COLO668 (cell line): ENCODE results near the gene EXOC2.
"Not testable (repeated sequence)": the region's sequence is repeated elsewhere in the genome, so short reads cannot be mapped to it uniquely, and the experiment has no call there.

Experiments
- DNase-seq: peaks from one replicate; lab custom pipeline; 2025; ENCODE audit not compliant: unreplicated experiment; lab: John Stamatoyannopoulos, UW

Gene EXOC2

GRCh38 chr6:641225-641985, 51.5 kb downstream of the EXOC2 start:
- no peak for DNase-seq

DNA sequence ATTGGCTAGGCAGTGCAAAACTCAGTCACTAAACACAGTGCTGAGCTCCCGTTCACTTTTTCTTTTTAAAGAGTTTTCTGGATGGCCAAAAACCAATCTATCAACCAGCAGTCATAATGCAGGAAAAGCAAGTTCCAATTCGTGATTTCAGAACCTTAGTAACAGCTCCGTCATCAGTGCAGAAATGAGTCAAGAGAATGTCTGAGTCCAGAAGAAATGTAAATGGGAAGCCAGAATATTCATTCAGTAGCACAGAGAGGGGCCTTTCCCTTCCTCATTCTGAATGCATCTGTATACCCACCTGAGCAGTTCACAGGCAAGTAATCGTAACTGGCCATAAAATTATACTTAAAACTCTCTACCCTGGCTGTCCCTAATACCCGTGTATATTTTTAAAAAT, 56.5 kb downstream of the EXOC2 start:
- no peak for DNase-seq

DNA sequence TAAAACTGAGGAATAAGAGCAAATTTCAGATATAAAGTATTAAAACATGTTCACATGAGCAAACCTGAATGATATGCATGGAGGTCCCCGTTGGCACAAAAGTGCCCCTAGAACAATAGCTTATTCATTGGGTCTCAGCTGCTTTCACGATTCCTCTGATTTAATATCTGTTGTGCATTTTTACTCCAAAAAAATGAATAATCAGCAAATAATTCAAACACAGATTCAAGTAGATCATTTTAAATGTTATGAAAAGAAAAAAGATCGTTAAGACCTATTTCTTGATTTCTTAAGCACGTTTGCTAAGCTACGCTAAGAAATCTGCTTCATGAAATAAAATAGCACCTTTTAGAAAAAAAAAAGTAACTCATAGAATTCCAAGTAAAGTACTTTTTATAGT, 57.7 kb downstream of the EXOC2 start:
- DNase-seq = no peak

- no peak for DNase-seq
These were observed 59.3 kb downstream of the EXOC2 start for GRCh38 chr6:633611-634010.

DNA sequence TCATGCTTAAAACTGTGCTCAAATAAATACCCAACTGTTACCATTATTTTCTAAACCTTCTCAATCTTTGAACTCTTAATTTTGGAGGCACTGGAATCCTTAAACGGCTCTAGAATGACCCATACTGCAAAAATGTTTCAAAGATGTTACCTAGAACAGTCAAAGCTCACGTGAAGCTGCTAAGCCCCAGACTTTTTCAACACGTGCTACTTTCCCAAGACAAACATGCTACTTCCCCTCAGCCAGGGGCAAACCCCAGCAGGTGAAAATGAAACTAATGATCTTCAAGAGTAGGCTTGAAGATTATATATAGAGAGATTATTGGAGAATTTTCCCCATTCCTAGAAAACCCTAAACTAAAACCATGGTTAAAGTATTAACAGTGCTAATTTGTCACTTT, 64.2 kb downstream of the EXOC2 start:
- DNase-seq = no peak

DNA sequence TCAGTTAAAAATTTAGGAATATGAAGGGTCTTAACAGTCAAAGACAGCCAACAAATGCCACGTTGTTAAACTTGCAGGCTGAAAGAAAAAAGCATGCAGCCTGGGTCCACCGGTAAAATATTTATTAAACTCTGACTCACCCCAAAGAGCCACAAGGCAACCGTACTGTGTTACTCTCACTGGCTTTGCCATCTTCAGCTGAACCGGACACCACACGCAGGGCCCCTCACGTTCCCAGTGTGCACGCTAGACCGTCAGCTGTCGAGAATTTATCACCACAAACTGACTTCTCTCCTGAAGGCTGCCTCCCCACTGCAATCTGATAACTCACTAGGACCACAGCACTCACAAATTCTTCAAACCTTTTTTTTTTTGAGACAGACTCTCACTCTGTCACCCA, 66.7 kb downstream of the EXOC2 start:
- no peak for DNase-seq

- no peak for DNase-seq
These were observed 68.0 kb downstream of the EXOC2 start for GRCh38 chr6:624979-625378.

DNA sequence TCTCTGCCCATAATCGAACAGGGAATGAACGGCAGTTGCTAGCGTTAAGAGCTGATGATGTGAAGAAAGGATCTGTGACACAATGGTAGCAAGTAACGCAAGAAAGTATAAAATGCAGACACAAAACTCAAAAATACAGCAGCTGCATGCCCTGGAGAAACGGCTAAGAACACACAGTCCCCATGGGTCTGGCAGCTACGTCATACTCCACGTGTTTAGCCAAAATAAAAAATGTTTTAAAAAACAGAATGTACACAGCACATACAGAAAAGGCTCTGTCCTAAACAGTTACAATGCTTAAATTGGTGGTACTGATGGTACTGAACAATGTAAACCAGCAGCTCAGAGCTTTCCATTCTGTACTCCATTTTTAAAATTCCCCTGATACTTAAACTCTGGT, 70.5 kb downstream of the EXOC2 start:
- no peak for DNase-seq

- no peak for DNase-seq
These were observed 71.0 kb downstream of the EXOC2 start for GRCh38 chr6:621931-622330.

DNA sequence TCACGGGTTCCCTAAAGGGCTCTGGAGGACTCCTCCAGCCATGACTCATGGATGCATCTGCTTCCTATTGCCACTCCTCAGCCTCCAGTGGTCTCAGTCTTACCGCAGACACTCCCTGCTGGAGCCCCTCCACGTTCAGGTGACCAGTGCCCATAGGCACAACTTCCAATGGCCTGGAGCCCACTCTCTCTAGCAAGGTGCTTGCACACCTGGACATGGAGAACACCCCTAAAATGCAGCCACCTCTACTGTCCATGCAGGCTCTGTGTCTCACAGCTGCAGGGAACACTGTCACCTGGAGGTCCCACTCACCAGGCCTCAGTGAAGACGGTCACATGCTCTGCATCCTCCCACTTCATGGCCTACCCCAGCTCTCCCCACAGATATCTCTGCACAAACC, 72.0 kb downstream of the EXOC2 start:
- DNase-seq = no peak

- DNase-seq = no peak
These were observed 72.8 kb downstream of the EXOC2 start for GRCh38 chr6:620166-620565.

DNA sequence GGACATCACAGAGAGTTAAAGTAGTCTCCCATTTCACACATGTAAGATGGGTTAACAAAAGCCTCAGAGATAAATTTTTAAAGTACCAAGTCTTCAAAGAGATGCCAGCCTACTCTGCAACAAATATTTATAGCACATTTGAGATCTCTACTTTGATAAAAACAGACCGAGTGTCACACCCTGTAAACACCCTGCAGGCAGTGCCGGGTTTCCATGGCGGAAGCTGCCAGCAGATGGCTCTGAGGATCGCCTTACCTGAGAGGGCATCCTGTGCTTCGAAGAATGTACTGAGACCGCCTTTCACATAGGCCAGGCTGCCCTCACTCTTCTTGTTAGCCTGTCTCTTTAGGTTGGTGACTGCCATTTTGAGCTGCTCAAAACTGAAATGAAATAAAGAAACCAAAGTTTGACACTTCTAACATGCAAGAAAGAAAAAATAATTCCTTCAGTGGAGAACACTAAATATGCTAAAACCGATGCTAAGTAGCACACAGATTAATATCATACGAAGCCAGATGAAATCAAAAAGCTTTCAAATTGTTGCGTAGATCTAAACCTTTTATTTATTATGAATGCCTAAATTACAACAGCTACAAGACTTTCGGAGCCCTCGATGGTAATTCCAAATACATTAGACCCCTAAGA, 75.4 kb downstream of the EXOC2 start:
- DNase-seq = peak; percentile 14

- DNase-seq = no peak
These were observed 79.0 kb downstream of the EXOC2 start for GRCh38 chr6:613981-614380.

- no peak for DNase-seq
These were observed 81.0 kb downstream of the EXOC2 start for GRCh38 chr6:611928-612327.

DNA sequence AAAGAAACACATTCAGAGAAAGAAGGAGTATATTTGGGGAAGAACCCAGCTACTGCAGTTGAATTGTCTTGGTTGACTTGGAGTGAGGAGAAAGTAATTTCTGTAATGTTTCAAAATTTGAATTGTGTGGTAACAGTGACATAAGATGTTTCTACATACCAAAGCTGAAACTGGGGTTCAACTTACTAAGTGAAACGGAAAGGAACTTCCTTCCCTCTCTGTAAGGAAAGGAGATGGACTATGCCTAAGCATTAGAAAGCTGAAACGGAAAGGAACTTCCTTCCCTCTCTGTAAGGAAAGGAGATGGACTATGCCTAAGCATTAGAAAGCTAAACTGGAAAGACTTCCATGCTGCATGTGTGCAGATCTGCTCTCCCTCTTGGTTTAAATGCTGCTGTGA, 82.1 kb downstream of the EXOC2 start:
- DNase-seq = no peak

GRCh38 chr6:609905-610304, 83.0 kb downstream of the EXOC2 start:
- DNase-seq = no peak

- no peak for DNase-seq
These were observed 86.0 kb downstream of the EXOC2 start for GRCh38 chr6:606829-607379.

- DNase-seq = not testable (repeated sequence)
These were observed 87.0 kb downstream of the EXOC2 start for GRCh38 chr6:605895-606294.

GRCh38 chr6:604579-604978, 88.4 kb downstream of the EXOC2 start:
- DNase-seq = no peak

DNA sequence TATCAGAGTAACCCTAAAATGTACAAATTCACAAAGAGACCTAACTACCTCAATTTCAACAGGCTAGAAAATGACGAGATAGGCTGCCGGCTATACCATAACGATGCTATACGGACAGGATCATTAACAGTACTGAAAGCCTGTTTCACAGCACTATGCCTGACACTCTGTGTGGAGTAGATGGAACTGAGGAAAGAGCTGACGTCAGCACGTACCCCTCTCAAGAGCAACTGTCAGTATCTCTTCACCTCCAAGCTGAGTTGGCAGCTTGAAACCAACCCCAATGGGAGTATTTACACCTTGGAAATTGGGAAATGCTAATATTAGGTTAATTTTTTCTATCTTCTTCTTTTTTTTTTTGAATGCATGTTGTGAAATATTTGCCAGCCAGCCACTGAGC, 89.7 kb downstream of the EXOC2 start:
- no peak for DNase-seq

DNA sequence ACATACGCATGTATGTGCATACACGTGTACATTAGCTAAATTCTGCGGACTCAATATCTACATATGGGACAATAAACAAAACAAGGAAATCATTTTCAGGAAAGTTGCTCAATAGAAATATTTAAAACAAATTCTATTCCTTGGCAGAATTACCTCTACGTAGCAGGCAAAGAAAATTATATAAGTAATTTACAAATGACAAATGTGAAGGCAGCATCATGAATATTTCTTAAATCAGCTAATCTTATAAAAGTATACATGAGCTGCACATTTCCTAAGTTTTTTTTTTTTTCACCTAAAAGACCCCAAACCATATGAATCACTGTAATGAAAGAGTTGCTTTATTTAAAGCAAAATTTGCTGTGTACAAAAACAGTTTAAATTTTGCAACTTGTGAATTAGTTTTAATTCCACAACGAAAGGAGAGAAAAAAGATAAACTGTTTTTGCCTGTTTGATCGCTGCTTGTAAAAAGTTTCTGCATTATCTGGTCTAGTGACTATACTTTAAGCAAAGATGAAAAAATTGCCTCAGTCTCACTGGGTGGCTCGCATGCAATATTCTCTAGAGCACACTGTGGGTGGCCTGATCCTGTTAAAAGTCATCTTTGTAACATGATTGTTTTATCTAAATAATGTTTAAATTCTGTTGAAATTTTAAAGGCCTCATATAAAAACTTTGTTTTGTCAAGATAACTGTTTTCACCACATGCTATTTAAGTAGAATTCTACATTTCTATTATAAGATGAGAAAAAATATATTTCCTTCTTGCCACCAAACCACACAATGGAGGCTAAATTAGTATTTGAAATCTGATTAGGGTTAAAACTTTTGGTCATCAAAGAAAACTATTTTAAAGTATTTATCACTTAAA, 93.1 kb downstream of the EXOC2 start:
- DNase-seq = no peak

GRCh38 chr6:593907-594212, 99.1 kb downstream of the EXOC2 start:
- no peak for DNase-seq
